HepG2 (cell line): ENCODE measurements around the gene PTCRA. TPM values are rescaled to one million over a fixed set of nuclear protein-coding genes. Genes with fewer than 3 reads are reported as not detected.

Experiments
- BRCA1 ChIP-seq: sonication (generic); formaldehyde crosslinking; IDR thresholded peaks from 2 replicates; pipeline ENCODE4 v1.4.0; 2020; ENCODE audit warnings: missing genetic modification reagents
- BRF2 ChIP-seq: sonication (generic); formaldehyde crosslinking; IDR thresholded peaks from 2 replicates; pipeline ENCODE4 v1.8.1; 2022; ENCODE audit warnings: mild to moderate bottlenecking, missing genetic modification reagents
- CAMTA2 ChIP-seq: sonication (generic); formaldehyde crosslinking; IDR thresholded peaks from 2 replicates; pipeline ENCODE4 v1.4.0; 2020; ENCODE audit warnings: mild to moderate bottlenecking, missing genetic modification reagents, borderline replicate concordance
- FOXP1 ChIP-seq, 2 experiments: fragments of 450-650 bp in 1 of 2; IDR thresholded peaks; 2 replicates each; pipeline ENCODE4 v1.6.1; 2017 to 2018; ENCODE audit warnings: antibody characterized with exemption in 1 of 2
- HCFC1 ChIP-seq: fragments of 150-350 bp; IDR thresholded peaks from 2 replicates; pipeline ENCODE4 v1.6.1; 2014; ENCODE audit warnings: low read depth, low read length
- IKZF1 ChIP-seq: fragments of 450-650 bp; IDR thresholded peaks from 2 replicates; pipeline ENCODE4 v1.7.1; 2016
- KLF12 ChIP-seq: sonication (generic); formaldehyde crosslinking; IDR thresholded peaks from 2 replicates; pipeline ENCODE4 v1.4.0; 2020; ENCODE audit warnings: missing genetic modification reagents, borderline replicate concordance
- MEIS2 ChIP-seq: sonication (generic); formaldehyde crosslinking; IDR thresholded peaks from 2 replicates; pipeline ENCODE4 v1.9.0; 2021; ENCODE audit warnings: mild to moderate bottlenecking, missing genetic modification reagents
- NFIB ChIP-seq: sonication (generic); formaldehyde crosslinking; IDR thresholded peaks from 2 replicates; pipeline ENCODE4 v1.9.0; 2021; ENCODE audit warnings: missing genetic modification reagents, mild to moderate bottlenecking, borderline replicate concordance
- NRL ChIP-seq: sonication (generic); formaldehyde crosslinking; IDR thresholded peaks from 2 replicates; pipeline ENCODE4 v1.5.0; 2020; ENCODE audit warnings: missing genetic modification reagents, mild to moderate bottlenecking, moderate library complexity, borderline replicate concordance
- PITX1 ChIP-seq: sonication (generic); formaldehyde crosslinking; IDR thresholded peaks from 2 replicates; pipeline ENCODE4 v1.5.1; 2020; ENCODE audit warnings: mild to moderate bottlenecking, missing genetic modification reagents
- RBAK ChIP-seq: sonication (generic); formaldehyde crosslinking; IDR thresholded peaks from 2 replicates; pipeline ENCODE4 v1.5.1; 2020; ENCODE audit warnings: mild to moderate bottlenecking, missing genetic modification reagents
- RBM22 ChIP-seq: fragments of 200-400 bp; formaldehyde crosslinking; optimal IDR thresholded peaks from 2 replicates; pipeline ENCODE3; 2017; ENCODE audit warnings: mild to moderate bottlenecking, low read length, moderate library complexity
- RELA ChIP-seq: sonication (generic); formaldehyde crosslinking; IDR thresholded peaks from 2 replicates; pipeline ENCODE4 v1.4.0; 2020; ENCODE audit warnings: missing genetic modification reagents
- SSRP1 ChIP-seq: IDR thresholded peaks from 2 replicates; pipeline ENCODE4 v1.6.1; 2016; ENCODE audit warnings: control low read depth
- THAP7 ChIP-seq: sonication (generic); formaldehyde crosslinking; IDR thresholded peaks from 2 replicates; pipeline ENCODE4 v1.8.1; 2023; ENCODE audit warnings: mild to moderate bottlenecking, missing genetic modification reagents
- U2AF2 ChIP-seq: fragments of 200-400 bp; formaldehyde crosslinking; IDR thresholded peaks from 2 replicates; pipeline ENCODE4 v1.6.1; 2017; ENCODE audit warnings: low read depth, mild to moderate bottlenecking, low read length
- WIZ ChIP-seq: sonication (generic); formaldehyde crosslinking; IDR thresholded peaks from 2 replicates; pipeline ENCODE4 v1.5.1; 2020; ENCODE audit warnings: mild to moderate bottlenecking, missing genetic modification reagents
- ZBED4 ChIP-seq: sonication (generic); formaldehyde crosslinking; IDR thresholded peaks from 2 replicates; pipeline ENCODE4 v1.4.0; 2020; ENCODE audit warnings: missing genetic modification reagents, borderline replicate concordance
- ZMYM4 ChIP-seq: sonication (generic); formaldehyde crosslinking; IDR thresholded peaks from 2 replicates; pipeline ENCODE4 v1.8.1; 2023; ENCODE audit warnings: mild to moderate bottlenecking, missing genetic modification reagents
- ZNF329 ChIP-seq: sonication (generic); formaldehyde crosslinking; IDR thresholded peaks from 2 replicates; pipeline ENCODE4 v1.9.0; 2021; ENCODE audit warnings: low read depth, mild to moderate bottlenecking, missing genetic modification reagents
- ZNF558 ChIP-seq: sonication (generic); formaldehyde crosslinking; IDR thresholded peaks from 2 replicates; pipeline ENCODE4 v1.9.0; 2022; ENCODE audit warnings: mild to moderate bottlenecking, missing genetic modification reagents, borderline replicate concordance
- ZNF589 ChIP-seq: sonication (generic); formaldehyde crosslinking; conservative IDR thresholded peaks from 2 replicates; pipeline ENCODE4 v1.8.0; 2022; ENCODE audit warnings: mild to moderate bottlenecking, moderate library complexity, missing genetic modification reagents
- ZNF629 ChIP-seq: sonication (generic); formaldehyde crosslinking; conservative IDR thresholded peaks from 2 replicates; pipeline ENCODE4 v1.5.0; 2020; ENCODE audit warnings: missing genetic modification reagents
- ZNF788 ChIP-seq: sonication (generic); formaldehyde crosslinking; IDR thresholded peaks from 2 replicates; pipeline ENCODE4 v1.5.0; 2020; ENCODE audit warnings: mild to moderate bottlenecking, missing genetic modification reagents, borderline replicate concordance
- ZNF879 ChIP-seq: sonication (generic); formaldehyde crosslinking; IDR thresholded peaks from 2 replicates; pipeline ENCODE4 v1.8.1; 2023; ENCODE audit warnings: missing genetic modification reagents
- polyA plus RNA-seq, 8 experiments: library from polyadenylated mRNA; depleted of rRNA in 3 of 8; stranded (reverse) in 7 of 8; unstranded in 1 of 8; fragments of >200 nt; fragmentation: Illumina TruSeq in 4 of 8; extraction: Trizol in 4 of 8; gene quantifications; 2 replicates each; pipeline versions ENCODE4 v1.2.1 to v1.2.3, GENCODE V29; 2011 to 2016; ENCODE audit warnings: low read depth in 4 of 8, missing spikeins in 1 of 8, mixed read lengths in 1 of 8; ENCODE audit not compliant: insufficient read depth in 1 of 8
- total RNA-seq, 5 experiments: library from RNA; depleted of rRNA; stranded (reverse); fragments of >200 nt; fragmentation: Illumina TruSeq; extraction: Trizol; gene quantifications; 2 replicates each; pipeline ENCODE4 v1.2.3, GENCODE V29; 2016; ENCODE audit warnings: low read depth in 1 of 5

The PTCRA gene
- total and polyA plus RNA-seq, 2 of the 13 experiments (the other 11 are each of a cell fraction or from before 2014, with no cell fraction given) = not detected

- TF ChIP-seq ZNF558 (CRISPR knock-in tag) (peak; percentile 95), ZMYM4 (CRISPR knock-in tag) (peak; percentile 97), HCFC1 (no peak), ZBED4 (CRISPR knock-in tag) (peak; percentile 94), SSRP1 (CRISPR knock-in tag) (no peak), NRL (CRISPR knock-in tag) (peak; percentile 99), NFIB (CRISPR knock-in tag) (0 out of 2 replicates have a peak, but pooled peaks have one; percentile 74), KLF12 (CRISPR knock-in tag) (peak; percentile 97), ZNF329 (CRISPR knock-in tag) (peak; percentile 91), ZNF589 (peak; percentile 99), MEIS2 (CRISPR knock-in tag) (peak; percentile 96), BRCA1 (CRISPR knock-in tag) (peak; percentile 69; the same call in 1 of the 2 replicates), ZNF788 (peak; percentile 96; the same call in 1 of the 2 replicates), RBAK (CRISPR knock-in tag) (no peak), ZNF629 (peak; percentile 5; the same call in 1 of the 2 replicates), U2AF2 (no peak), RBM22 (no peak), THAP7 (CRISPR knock-in tag) (peak; percentile 96), BRF2 (peak; percentile 98), FOXP1 (IDR thresholded peaks at IDR 0.05) (no peak), FOXP1 (CRISPR knock-in tag; IDR thresholded peaks at IDR 0.05) (0 out of 2 replicates have a peak, but pooled peaks have one; percentile 19), RELA (CRISPR knock-in tag) (peak; percentile 69), IKZF1 (no peak), ZNF879 (CRISPR knock-in tag) (peak; percentile 99), WIZ (CRISPR knock-in tag) (peak; percentile 87; the same call in 1 of the 2 replicates), CAMTA2 (CRISPR knock-in tag) (peak; percentile 71; the same call in 1 of the 2 replicates), PITX1 (peak; percentile 88)
These were observed 13.3 kb downstream of the PTCRA start, which contains the start of gene CNPY3 (continued) for GRCh38 chr6:42928986-42929820.
